WTC11 (cell line): ENCODE data around the gene KANTR. TPM values are rescaled to one million over a fixed set of nuclear protein-coding genes. Genes with fewer than 3 reads are reported as not detected.

Experiments used
- ATAC-seq: fragments of 200-7000 bp; cut with Tn5 transposase; 2 replicates; pipeline ENCODE4 v1.10.0; 2021; ENCODE audit warnings: mild to moderate bottlenecking, moderate library complexity
- CTCF ChIA-PET: fragments of 300-600 bp; sonication (Branson Sonifier 250); formaldehyde crosslinking; loops from one replicate; lab custom pipeline; 2021; ENCODE audit warnings: antibody characterized with exemption; lab: Charles Lee
- POLR2A ChIA-PET: fragments of 350-600 bp; sonication (Branson Sonifier 250); formaldehyde crosslinking; loops from one replicate; lab custom pipeline; 2021; ENCODE audit warnings: antibody characterized with exemption; lab: Charles Lee
- DNase-seq: peaks from one replicate; pipeline ENCODE4 v3.0.0; 2021; ENCODE audit warnings: low spot score
- H3K27ac Mint-ChIP-seq: 2 replicates; pipeline ENCODE4 v1.8.0; 2021; ENCODE audit warnings: mixed read lengths
- H3K27me3 Mint-ChIP-seq: 2 replicates; pipeline ENCODE4 v1.8.0; 2021; ENCODE audit warnings: low read depth, mild to moderate bottlenecking, moderate library complexity, mixed read lengths
- H3K36me3 Mint-ChIP-seq: 2 replicates; pipeline ENCODE4 v1.8.0; 2021; ENCODE audit warnings: mixed read lengths
- H3K4me1 Mint-ChIP-seq: 2 replicates; pipeline ENCODE4 v1.8.0; 2022; ENCODE audit warnings: mixed read lengths
- H3K4me3 Mint-ChIP-seq: 2 replicates; pipeline ENCODE4 v1.8.0; 2021; ENCODE audit warnings: mild to moderate bottlenecking, moderate library complexity, mixed read lengths
- H3K9me3 Mint-ChIP-seq: 2 replicates; pipeline ENCODE4 v1.8.0; 2021; ENCODE audit warnings: mixed read lengths
- FOXJ3 ChIP-seq: sonication (generic); formaldehyde crosslinking; IDR thresholded peaks from 2 replicates; pipeline ENCODE4 v1.9.0; 2021; ENCODE audit warnings: missing genetic modification reagents, mild to moderate bottlenecking, borderline replicate concordance
- FOXK1 ChIP-seq: sonication (generic); formaldehyde crosslinking; IDR thresholded peaks from 2 replicates; pipeline ENCODE4 v1.8.0; 2022; ENCODE audit warnings: mild to moderate bottlenecking, moderate library complexity, missing genetic modification reagents
- FOXP1 ChIP-seq: sonication (generic); formaldehyde crosslinking; IDR thresholded peaks from 2 replicates; pipeline ENCODE4 v1.8.0; 2022; ENCODE audit warnings: missing genetic modification reagents, mild to moderate bottlenecking, moderate library complexity, borderline replicate concordance
- GABPB1 ChIP-seq: sonication (generic); formaldehyde crosslinking; IDR thresholded peaks from 2 replicates; pipeline ENCODE4 v1.8.1; 2023; ENCODE audit warnings: mild to moderate bottlenecking, missing genetic modification reagents
- GTF2I ChIP-seq: fragments of 250-450 bp; sonication (Bioruptor Pico); conservative IDR thresholded peaks from 2 replicates; pipeline ENCODE4 v1.4.0; 2021; ENCODE audit warnings: mild to moderate bottlenecking
- HMGA2 ChIP-seq: fragments of 250-450 bp; sonication (Bioruptor Pico); IDR thresholded peaks from 2 replicates; pipeline ENCODE4 v1.4.0; 2021; ENCODE audit warnings: mild to moderate bottlenecking, moderate library complexity
- HMGXB4 ChIP-seq: sonication (generic); formaldehyde crosslinking; IDR thresholded peaks from 2 replicates; pipeline ENCODE4 v1.8.1; 2023; ENCODE audit warnings: mild to moderate bottlenecking, moderate library complexity, missing genetic modification reagents
- KAT7 ChIP-seq: sonication (generic); formaldehyde crosslinking; IDR thresholded peaks from 2 replicates; pipeline ENCODE4 v1.8.1; 2023; ENCODE audit warnings: missing genetic modification reagents, mild to moderate bottlenecking, borderline replicate concordance
- NFYB ChIP-seq: sonication (generic); formaldehyde crosslinking; conservative IDR thresholded peaks from 2 replicates; pipeline ENCODE4 v1.8.0; 2022; ENCODE audit warnings: low read depth, missing genetic modification reagents
- RELA ChIP-seq: sonication (generic); formaldehyde crosslinking; IDR thresholded peaks from 2 replicates; pipeline ENCODE4 v1.8.1; 2022; ENCODE audit warnings: missing genetic modification reagents, mild to moderate bottlenecking, borderline replicate concordance
- SMAD3 ChIP-seq: sonication (generic); formaldehyde crosslinking; IDR thresholded peaks from 2 replicates; pipeline ENCODE4 v1.8.0; 2022; ENCODE audit warnings: missing genetic modification reagents, mild to moderate bottlenecking, borderline replicate concordance
- TEAD4 ChIP-seq: sonication (generic); formaldehyde crosslinking; IDR thresholded peaks from 2 replicates; pipeline ENCODE4 v1.8.0; 2022; ENCODE audit warnings: mild to moderate bottlenecking, missing genetic modification reagents
- ZNF396 ChIP-seq: fragments of 250-450 bp; sonication (Bioruptor Pico); IDR thresholded peaks from 2 replicates; pipeline ENCODE4 v1.8.0; 2021; ENCODE audit warnings: mild to moderate bottlenecking, moderate library complexity, borderline replicate concordance
- ZSCAN18 ChIP-seq: fragments of 250-450 bp; sonication (Bioruptor Pico); IDR thresholded peaks from 2 replicates; pipeline ENCODE4 v2.1.2; 2022; ENCODE audit warnings: mild to moderate bottlenecking, moderate library complexity
- total RNA-seq: library from RNA; stranded (reverse); gene quantifications from 3 replicates; pipeline ENCODE4 v1.2.3, GENCODE V29; 2021
- TF ChIP-seq, protein P1 (sequence below): sonication (generic); formaldehyde crosslinking; IDR thresholded peaks from 2 replicates; pipeline ENCODE4 v1.8.0; 2022; ENCODE audit warnings: missing genetic modification reagents
- TF ChIP-seq, protein P2 (sequence below): sonication (generic); formaldehyde crosslinking; conservative IDR thresholded peaks from 2 replicates; pipeline ENCODE4 v1.8.1; 2022; ENCODE audit warnings: mild to moderate bottlenecking, missing genetic modification reagents
- TF ChIP-seq, protein P3 (sequence below): sonication (generic); formaldehyde crosslinking; IDR thresholded peaks from 2 replicates; pipeline ENCODE4 v1.8.0; 2022; ENCODE audit warnings: mild to moderate bottlenecking, missing genetic modification reagents
- TF ChIP-seq, protein P4 (sequence below): sonication (generic); formaldehyde crosslinking; IDR thresholded peaks from 2 replicates; pipeline ENCODE4 v1.8.1; 2023; ENCODE audit warnings: mild to moderate bottlenecking, missing genetic modification reagents, moderate library complexity
- TF ChIP-seq, protein P5 (sequence below): sonication (generic); formaldehyde crosslinking; IDR thresholded peaks from 2 replicates; pipeline ENCODE4 v1.8.1; 2023; ENCODE audit warnings: mild to moderate bottlenecking, missing genetic modification reagents, moderate library complexity
- TF ChIP-seq, protein P6 (sequence below): fragments of 250-450 bp; sonication (Bioruptor Pico); IDR thresholded peaks from 2 replicates; pipeline ENCODE4 v1.9.0; 2021; ENCODE audit warnings: mild to moderate bottlenecking

The KANTR gene
- total RNA-seq, 1 experiment from 2014 or later = 14.0 TPM

- POLR2A ChIA-PET = no interaction called here
- H3K27me3 Mint-ChIP-seq = no peaks in the 10 kb centered on the region; the same call in 1 of the 2 replicates
Measured at GRCh38 chrX:53095796-53096195, 1.9 kb downstream of the KANTR start.

DNA sequence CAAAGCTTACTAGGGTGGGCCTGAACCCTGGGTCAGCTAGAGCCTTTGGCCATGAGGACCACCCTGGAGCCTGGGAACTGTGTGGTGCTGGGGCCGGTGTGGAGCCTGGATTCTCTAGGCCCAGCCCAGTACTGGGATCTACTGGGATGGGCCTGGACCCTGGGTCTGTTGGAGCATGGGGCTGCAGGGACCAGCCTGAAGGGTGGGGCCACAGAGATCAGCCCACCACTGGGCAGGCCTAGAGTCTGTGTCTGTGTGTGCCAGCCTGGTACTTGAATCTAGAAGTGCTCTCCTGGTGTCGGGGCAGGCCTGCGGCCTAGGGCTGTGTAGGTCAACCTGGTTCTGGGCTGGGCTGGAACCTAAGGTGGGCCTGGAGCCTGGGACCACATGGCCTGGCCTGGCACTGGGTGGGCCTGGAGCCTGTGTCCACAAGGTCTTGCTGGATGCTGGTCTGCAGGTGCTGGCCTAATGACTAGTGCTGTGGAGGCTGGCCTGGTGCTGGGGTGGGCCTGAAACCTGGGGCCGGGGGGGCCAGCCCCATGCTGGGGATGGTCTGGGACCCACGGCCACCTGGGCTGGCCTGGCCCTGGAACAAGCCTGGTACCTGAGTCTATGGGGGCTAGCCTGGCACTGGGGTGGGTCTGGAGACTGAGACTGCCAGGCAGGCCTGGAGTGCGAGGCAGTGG, 21.1 kb downstream of the KANTR start:
- peaks cover 3% of the 10 kb centered on the region for H3K36me3 Mint-ChIP-seq
- peaks cover 5% of the 10 kb centered on the region for H3K4me1 Mint-ChIP-seq
- no peaks in the 10 kb centered on the region for H3K9me3 Mint-ChIP-seq
- POLR2A ChIA-PET = no interaction called here
- CTCF ChIA-PET = interaction anchor here (0.6 kb wide), 1 partner anchor 331 kb away, joined by 3 read pairs; no protein-coding TSS in a partner anchor
- H3K27me3 Mint-ChIP-seq = no peaks in the 10 kb centered on the region
- no peak for ATAC-seq
- TF ChIP-seq HMGA2 (no peak), RELA (CRISPR knock-in tag) (no peak), KAT7 (CRISPR knock-in tag) (no peak)
- TF ChIP-seq, protein P1, sequence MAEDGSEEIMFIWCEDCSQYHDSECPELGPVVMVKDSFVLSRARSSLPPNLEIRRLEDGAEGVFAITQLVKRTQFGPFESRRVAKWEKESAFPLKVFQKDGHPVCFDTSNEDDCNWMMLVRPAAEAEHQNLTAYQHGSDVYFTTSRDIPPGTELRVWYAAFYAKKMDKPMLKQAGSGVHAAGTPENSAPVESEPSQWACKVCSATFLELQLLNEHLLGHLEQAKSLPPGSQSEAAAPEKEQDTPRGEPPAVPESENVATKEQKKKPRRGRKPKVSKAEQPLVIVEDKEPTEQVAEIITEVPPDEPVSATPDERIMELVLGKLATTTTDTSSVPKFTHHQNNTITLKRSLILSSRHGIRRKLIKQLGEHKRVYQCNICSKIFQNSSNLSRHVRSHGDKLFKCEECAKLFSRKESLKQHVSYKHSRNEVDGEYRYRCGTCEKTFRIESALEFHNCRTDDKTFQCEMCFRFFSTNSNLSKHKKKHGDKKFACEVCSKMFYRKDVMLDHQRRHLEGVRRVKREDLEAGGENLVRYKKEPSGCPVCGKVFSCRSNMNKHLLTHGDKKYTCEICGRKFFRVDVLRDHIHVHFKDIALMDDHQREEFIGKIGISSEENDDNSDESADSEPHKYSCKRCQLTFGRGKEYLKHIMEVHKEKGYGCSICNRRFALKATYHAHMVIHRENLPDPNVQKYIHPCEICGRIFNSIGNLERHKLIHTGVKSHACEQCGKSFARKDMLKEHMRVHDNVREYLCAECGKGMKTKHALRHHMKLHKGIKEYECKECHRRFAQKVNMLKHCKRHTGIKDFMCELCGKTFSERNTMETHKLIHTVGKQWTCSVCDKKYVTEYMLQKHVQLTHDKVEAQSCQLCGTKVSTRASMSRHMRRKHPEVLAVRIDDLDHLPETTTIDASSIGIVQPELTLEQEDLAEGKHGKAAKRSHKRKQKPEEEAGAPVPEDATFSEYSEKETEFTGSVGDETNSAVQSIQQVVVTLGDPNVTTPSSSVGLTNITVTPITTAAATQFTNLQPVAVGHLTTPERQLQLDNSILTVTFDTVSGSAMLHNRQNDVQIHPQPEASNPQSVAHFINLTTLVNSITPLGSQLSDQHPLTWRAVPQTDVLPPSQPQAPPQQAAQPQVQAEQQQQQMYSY = no peak
- DNase-seq = no peak
- H3K27ac Mint-ChIP-seq = no peak overlapping the region
- H3K4me3 Mint-ChIP-seq = no peak overlapping the region

More at GRCh38 chrX:53095796-53096195, 1.9 kb downstream of the KANTR start:
- DNase-seq = no peak
- CTCF ChIA-PET = no interaction called here
- no peak for ATAC-seq
- peaks cover 5% of the 10 kb centered on the region for H3K36me3 Mint-ChIP-seq
- no peak for TF ChIP-seq NFYB (CRISPR knock-in tag)
- TF ChIP-seq HMGXB4 = no peak
- TF ChIP-seq SMAD3 (CRISPR knock-in tag) = no peak
- TF ChIP-seq FOXP1 (CRISPR knock-in tag) = no peak
- TF ChIP-seq GABPB1 = no peak
- TF ChIP-seq ZSCAN18 (CRISPR knock-in tag) = no peak
- no peak for TF ChIP-seq FOXK1 (CRISPR knock-in tag)
- TF ChIP-seq, protein P2, sequence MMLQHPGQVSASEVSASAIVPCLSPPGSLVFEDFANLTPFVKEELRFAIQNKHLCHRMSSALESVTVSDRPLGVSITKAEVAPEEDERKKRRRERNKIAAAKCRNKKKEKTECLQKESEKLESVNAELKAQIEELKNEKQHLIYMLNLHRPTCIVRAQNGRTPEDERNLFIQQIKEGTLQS (CRISPR knock-in tag) = no peak
- peaks cover 9% of the 10 kb centered on the region for H3K4me1 Mint-ChIP-seq
- no peaks in the 10 kb centered on the region for H3K9me3 Mint-ChIP-seq
- no peak overlapping the region for H3K27ac Mint-ChIP-seq
- H3K4me3 Mint-ChIP-seq = no peak overlapping the region

DNA sequence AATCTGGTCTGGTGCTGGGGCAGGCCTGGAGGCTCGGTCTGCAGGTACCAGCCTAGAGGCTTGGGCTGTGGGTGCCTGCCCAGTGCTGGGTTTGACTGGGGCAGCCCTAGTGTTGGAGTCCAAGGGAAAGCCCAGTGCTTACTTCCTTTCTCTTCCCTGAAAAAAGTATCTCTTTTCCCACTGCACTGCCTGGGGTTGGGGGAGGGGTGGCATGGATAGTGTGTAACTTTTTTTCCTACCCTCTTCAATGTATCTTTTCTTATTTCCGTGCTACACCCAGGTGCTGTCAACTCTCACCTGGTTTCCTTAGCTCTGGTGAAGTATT, 21.6 kb downstream of the KANTR start:
- Mint-ChIP-seq H3K4me3 (no peak overlapping the region), H3K36me3 (peaks cover 3% of the 10 kb centered on the region), H3K9me3 (no peaks in the 10 kb centered on the region), H3K27me3 (no peaks in the 10 kb centered on the region), H3K27ac (0 out of 2 replicates have a peak overlapping the region, but pooled peaks have one; percentile 10), H3K4me1 (peaks cover 5% of the 10 kb centered on the region)
- ATAC-seq (no peak), DNase-seq (no peak)
- POLR2A ChIA-PET = no interaction called here
- TF ChIP-seq ZNF396 (CRISPR knock-in tag) (no peak), TEAD4 (CRISPR knock-in tag) (no peak), FOXJ3 (CRISPR knock-in tag) (no peak), GTF2I (CRISPR knock-in tag) (no peak)
- TF ChIP-seq, protein P3, sequence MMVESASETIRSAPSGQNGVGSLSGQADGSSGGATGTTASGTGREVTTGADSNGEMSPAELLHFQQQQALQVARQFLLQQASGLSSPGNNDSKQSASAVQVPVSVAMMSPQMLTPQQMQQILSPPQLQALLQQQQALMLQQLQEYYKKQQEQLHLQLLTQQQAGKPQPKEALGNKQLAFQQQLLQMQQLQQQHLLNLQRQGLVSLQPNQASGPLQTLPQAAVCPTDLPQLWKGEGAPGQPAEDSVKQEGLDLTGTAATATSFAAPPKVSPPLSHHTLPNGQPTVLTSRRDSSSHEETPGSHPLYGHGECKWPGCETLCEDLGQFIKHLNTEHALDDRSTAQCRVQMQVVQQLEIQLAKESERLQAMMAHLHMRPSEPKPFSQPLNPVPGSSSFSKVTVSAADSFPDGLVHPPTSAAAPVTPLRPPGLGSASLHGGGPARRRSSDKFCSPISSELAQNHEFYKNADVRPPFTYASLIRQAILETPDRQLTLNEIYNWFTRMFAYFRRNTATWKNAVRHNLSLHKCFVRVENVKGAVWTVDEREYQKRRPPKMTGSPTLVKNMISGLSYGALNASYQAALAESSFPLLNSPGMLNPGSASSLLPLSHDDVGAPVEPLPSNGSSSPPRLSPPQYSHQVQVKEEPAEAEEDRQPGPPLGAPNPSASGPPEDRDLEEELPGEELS (CRISPR knock-in tag) = no peak
- TF ChIP-seq, protein P4, sequence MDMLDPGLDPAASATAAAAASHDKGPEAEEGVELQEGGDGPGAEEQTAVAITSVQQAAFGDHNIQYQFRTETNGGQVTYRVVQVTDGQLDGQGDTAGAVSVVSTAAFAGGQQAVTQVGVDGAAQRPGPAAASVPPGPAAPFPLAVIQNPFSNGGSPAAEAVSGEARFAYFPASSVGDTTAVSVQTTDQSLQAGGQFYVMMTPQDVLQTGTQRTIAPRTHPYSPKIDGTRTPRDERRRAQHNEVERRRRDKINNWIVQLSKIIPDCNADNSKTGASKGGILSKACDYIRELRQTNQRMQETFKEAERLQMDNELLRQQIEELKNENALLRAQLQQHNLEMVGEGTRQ (CRISPR knock-in tag) = no peak
- TF ChIP-seq, protein P5, sequence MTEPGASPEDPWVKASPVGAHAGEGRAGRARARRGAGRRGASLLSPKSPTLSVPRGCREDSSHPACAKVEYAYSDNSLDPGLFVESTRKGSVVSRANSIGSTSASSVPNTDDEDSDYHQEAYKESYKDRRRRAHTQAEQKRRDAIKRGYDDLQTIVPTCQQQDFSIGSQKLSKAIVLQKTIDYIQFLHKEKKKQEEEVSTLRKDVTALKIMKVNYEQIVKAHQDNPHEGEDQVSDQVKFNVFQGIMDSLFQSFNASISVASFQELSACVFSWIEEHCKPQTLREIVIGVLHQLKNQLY (CRISPR knock-in tag) = no peak
- TF ChIP-seq, protein P6, sequence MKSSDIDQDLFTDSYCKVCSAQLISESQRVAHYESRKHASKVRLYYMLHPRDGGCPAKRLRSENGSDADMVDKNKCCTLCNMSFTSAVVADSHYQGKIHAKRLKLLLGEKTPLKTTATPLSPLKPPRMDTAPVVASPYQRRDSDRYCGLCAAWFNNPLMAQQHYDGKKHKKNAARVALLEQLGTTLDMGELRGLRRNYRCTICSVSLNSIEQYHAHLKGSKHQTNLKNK (CRISPR knock-in tag) = no peak
- CTCF ChIA-PET = interaction anchor here (0.6 kb wide), 1 partner anchor 330 kb away, joined by 3 read pairs; no protein-coding TSS in a partner anchor
